ENCODE data around the gene F7. TPM values are rescaled to one million over a fixed set of nuclear protein-coding genes. Genes with fewer than 3 reads are reported as not detected.

F7 gene
- total and polyA plus RNA-seq, 9 of the 15 experiments (the other 6 are each of a cell fraction or from before 2014, with no cell fraction given): not detected

DNA sequence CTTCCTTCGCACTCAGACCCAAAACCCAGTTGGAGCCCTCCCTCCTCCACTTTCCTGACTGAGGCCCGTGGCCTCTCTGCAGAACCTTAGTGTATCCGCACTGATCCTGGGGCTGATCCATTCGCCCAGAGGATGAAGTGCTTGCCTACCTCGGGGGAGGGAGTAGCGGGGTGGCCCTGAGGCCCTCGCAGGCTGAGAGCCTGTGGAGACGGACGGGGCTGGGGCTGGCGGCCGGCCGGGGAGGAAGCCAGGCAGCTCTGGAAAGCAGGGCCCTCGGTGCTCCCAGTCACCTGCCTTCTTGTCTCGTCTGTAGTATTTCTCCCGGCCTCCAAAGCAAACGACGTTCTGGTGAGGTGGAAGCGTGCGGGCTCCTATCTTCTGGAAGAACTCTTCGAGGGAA, 54.1 kb downstream of the F7 start:
- no peak overlapping the region for H2AFZ ChIP-seq (ENCODE audit: low read depth, low read length)
- H3K4me3 ChIP-seq: no peak overlapping the region
- no TSS peak for BruUV-seq (replicated peaks)
- no peaks in the 10 kb centered on the region for H3K27me3 ChIP-seq (ENCODE audit: control insufficient read depth in 2 of 2, insufficient read depth in 2 of 2, low read length in 2 of 2)
- H3K79me2 ChIP-seq (ENCODE audit: control insufficient read depth, insufficient read depth, low read length): no peaks in the 10 kb centered on the region
- no peaks in the 10 kb centered on the region for H3K36me3 ChIP-seq (ENCODE audit: control insufficient read depth, insufficient read depth, low read length)
- ATAC-seq (no peak), FAIRE-seq (no peak), DNase-seq (ENCODE audit: extremely low read depth in 1 of 4, low spot score in 3 of 4) (no peak)
- POLR2A ChIA-PET: no interaction called here
- WGBS (ENCODE audit: insufficient coverage, low coverage, missing lambda C conversion rate): 68% methylated on average over 13 of the region's 20 CpGs
- CTCF ChIA-PET (ENCODE audit: low intra/inter-chr PET ratio): no interaction called here
- H3K9me1 ChIP-seq (ENCODE audit: control insufficient read depth, insufficient read depth, low read length): no peaks in the 10 kb centered on the region
- in situ Hi-C loops (cut with MboI) (no loop called here), intact Hi-C loops (cut with micrococcal nuclease) (no loop called here)
- H3K27ac ChIP-seq (ENCODE audit: extremely low read depth, low read depth, low read length): no peak overlapping the region
- TF ChIP-seq PCBP1 (IDR thresholded peaks at IDR 0.05; ENCODE audit: low read depth, low read length, poor library complexity, severe bottlenecking) (no peak), SRSF3 (IDR thresholded peaks at IDR 0.05; ENCODE audit: insufficient read depth, low read length) (no peak), ZFP36 (IDR thresholded peaks at IDR 0.05; ENCODE audit: low read depth, low read length, partially characterized antibody) (no peak), NFXL1 (CRISPR knock-in tag; IDR thresholded peaks at IDR 0.05) (no peak), ZNF253 (CRISPR knock-in tag; conservative IDR thresholded peaks at IDR 0.05) (no peak), ZC3H11A (IDR thresholded peaks at IDR 0.05; ENCODE audit: low read depth, low read length) (no peak), POLR2AphosphoS2 (IDR thresholded peaks at IDR 0.05; ENCODE audit: low read length) (no peak)
- no peak overlapping the region for H3K9ac ChIP-seq (ENCODE audit: insufficient read depth in 1 of 2, low read depth in 2 of 2, low read length in 2 of 2)
- no peaks in the 10 kb centered on the region; the same call in 1 of the 2 replicates for H3K9me3 ChIP-seq (replicated peaks; ENCODE audit: control insufficient read depth, insufficient read depth, low read depth, low read length)
- peaks cover 7 to 20% of the 10 kb centered on the region in 2 experiments; a peak in 4 of 5 replicates for H3K4me1 ChIP-seq (replicated peaks in 1 of 2; ENCODE audit: control insufficient read depth in 2 of 2, insufficient read depth in 2 of 2, low read length in 2 of 2)
- no peaks in the 10 kb centered on the region for H4K20me1 ChIP-seq (replicated peaks; ENCODE audit: control insufficient read depth, insufficient read depth, low read length)
- H3K4me2 ChIP-seq (ENCODE audit: insufficient read depth, low read length): no peak overlapping the region

DNA sequence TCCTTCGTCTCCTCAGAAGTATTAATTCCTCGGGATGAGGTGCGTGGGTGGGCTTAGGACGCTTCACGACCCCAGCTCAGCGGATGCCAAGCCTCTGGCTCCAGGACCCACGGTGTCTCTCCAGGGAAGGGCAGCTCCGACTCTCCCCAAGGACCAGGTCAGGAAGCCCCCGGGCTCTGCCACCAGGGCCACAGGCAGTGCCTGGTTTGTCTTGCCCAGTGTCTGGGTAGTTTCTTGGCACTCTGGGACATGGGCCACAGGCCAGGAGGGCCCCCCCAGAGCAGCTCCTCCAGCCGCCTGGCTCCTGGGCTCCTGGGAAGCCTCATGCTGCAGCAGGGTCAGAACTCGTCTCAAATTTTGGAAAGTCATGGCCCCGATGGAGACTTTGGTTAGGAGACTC, 55.4 kb downstream of the F7 start:
- DNase-seq (ENCODE audit: extremely low read depth in 1 of 4, low spot score in 3 of 4) (no peak), ATAC-seq (no peak; the same call in 2 of the 3 replicates), FAIRE-seq (no peak)
- ChIA-PET POLR2A (interaction anchor here (1.1 kb wide), 1 partner anchor 26 kb away, joined by 3 read pairs; no protein-coding TSS in a partner anchor), CTCF (ENCODE audit: low intra/inter-chr PET ratio) (no interaction called here)
- BruUV-seq (replicated peaks): no TSS peak
- Histone ChIP-seq H3K79me2 (ENCODE audit: control insufficient read depth, insufficient read depth, low read length) (no peaks in the 10 kb centered on the region), H3K4me1 (replicated peaks in 1 of 2; ENCODE audit: control insufficient read depth in 2 of 2, insufficient read depth in 2 of 2, low read length in 2 of 2) (peaks cover 3 to 20% of the 10 kb centered on the region in 2 experiments; a peak in 3 of 5 replicates), H2AFZ (ENCODE audit: low read depth, low read length) (no peak overlapping the region), H3K9me3 (replicated peaks; ENCODE audit: control insufficient read depth, insufficient read depth, low read depth, low read length) (no peaks in the 10 kb centered on the region; the same call in 1 of the 2 replicates), H3K27me3 (ENCODE audit: control insufficient read depth in 2 of 2, insufficient read depth in 2 of 2, low read length in 2 of 2) (no peaks in the 10 kb centered on the region), H4K20me1 (replicated peaks; ENCODE audit: control insufficient read depth, insufficient read depth, low read length) (no peaks in the 10 kb centered on the region), H3K4me3 (no peak overlapping the region), H3K9me1 (ENCODE audit: control insufficient read depth, insufficient read depth, low read length) (no peaks in the 10 kb centered on the region), H3K36me3 (ENCODE audit: control insufficient read depth, insufficient read depth, low read length) (no peaks in the 10 kb centered on the region), H3K27ac (ENCODE audit: extremely low read depth, low read depth, low read length) (no peak overlapping the region), H3K9ac (ENCODE audit: insufficient read depth in 1 of 2, low read depth in 2 of 2, low read length in 2 of 2) (peak overlapping the region in 1 of 2 experiments; percentile 17; a peak in 1 of 4 replicates), H3K4me2 (ENCODE audit: insufficient read depth, low read length) (no peak overlapping the region)
- intact Hi-C loops (cut with micrococcal nuclease) (no loop called here), in situ Hi-C loops (cut with MboI) (no loop called here)
- 49% methylated on average over 10 of the region's 12 CpGs for WGBS (ENCODE audit: insufficient coverage, low coverage, missing lambda C conversion rate)
- TF ChIP-seq DNMT1 (IDR thresholded peaks at IDR 0.05) (no peak), HMG20A (CRISPR knock-in tag; conservative IDR thresholded peaks at IDR 0.05) (no peak), MBD2 (IDR thresholded peaks at IDR 0.05; ENCODE audit: borderline replicate concordance, low read depth) (no peak), KDM5B (IDR thresholded peaks at IDR 0.05; ENCODE audit: insufficient replicate concordance, low read depth, low read length) (no peak)
- TF ChIP-seq, protein P1, sequence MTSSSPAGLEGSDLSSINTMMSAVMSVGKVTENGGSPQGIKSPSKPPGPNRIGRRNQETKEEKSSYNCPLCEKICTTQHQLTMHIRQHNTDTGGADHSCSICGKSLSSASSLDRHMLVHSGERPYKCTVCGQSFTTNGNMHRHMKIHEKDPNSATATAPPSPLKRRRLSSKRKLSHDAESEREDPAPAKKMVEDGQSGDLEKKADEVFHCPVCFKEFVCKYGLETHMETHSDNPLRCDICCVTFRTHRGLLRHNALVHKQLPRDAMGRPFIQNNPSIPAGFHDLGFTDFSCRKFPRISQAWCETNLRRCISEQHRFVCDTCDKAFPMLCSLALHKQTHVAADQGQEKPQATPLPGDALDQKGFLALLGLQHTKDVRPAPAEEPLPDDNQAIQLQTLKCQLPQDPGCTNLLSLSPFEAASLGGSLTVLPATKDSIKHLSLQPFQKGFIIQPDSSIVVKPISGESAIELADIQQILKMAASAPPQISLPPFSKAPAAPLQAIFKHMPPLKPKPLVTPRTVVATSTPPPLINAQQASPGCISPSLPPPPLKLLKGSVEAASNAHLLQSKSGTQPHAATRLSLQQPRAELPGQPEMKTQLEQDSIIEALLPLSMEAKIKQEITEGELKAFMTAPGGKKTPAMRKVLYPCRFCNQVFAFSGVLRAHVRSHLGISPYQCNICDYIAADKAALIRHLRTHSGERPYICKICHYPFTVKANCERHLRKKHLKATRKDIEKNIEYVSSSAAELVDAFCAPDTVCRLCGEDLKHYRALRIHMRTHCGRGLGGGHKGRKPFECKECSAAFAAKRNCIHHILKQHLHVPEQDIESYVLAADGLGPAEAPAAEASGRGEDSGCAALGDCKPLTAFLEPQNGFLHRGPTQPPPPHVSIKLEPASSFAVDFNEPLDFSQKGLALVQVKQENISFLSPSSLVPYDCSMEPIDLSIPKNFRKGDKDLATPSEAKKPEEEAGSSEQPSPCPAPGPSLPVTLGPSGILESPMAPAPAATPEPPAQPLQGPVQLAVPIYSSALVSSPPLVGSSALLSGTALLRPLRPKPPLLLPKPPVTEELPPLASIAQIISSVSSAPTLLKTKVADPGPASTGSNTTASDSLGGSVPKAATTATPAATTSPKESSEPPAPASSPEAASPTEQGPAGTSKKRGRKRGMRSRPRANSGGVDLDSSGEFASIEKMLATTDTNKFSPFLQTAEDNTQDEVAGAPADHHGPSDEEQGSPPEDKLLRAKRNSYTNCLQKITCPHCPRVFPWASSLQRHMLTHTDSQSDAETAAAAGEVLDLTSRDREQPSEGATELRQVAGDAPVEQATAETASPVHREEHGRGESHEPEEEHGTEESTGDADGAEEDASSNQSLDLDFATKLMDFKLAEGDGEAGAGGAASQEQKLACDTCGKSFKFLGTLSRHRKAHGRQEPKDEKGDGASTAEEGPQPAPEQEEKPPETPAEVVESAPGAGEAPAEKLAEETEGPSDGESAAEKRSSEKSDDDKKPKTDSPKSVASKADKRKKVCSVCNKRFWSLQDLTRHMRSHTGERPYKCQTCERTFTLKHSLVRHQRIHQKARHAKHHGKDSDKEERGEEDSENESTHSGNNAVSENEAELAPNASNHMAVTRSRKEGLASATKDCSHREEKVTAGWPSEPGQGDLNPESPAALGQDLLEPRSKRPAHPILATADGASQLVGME (CRISPR knock-in tag; IDR thresholded peaks at IDR 0.05): no peak
